Left forelimb (tissue), 1 donor: Measurements from ENCODE around the gene LTBP2.

Experiments
- DNase-seq: peaks from one replicate; pipeline ENCODE4 v3.0.0-alpha.2; 2018; ENCODE audit warnings: low spot score

LTBP2 gene

DNA sequence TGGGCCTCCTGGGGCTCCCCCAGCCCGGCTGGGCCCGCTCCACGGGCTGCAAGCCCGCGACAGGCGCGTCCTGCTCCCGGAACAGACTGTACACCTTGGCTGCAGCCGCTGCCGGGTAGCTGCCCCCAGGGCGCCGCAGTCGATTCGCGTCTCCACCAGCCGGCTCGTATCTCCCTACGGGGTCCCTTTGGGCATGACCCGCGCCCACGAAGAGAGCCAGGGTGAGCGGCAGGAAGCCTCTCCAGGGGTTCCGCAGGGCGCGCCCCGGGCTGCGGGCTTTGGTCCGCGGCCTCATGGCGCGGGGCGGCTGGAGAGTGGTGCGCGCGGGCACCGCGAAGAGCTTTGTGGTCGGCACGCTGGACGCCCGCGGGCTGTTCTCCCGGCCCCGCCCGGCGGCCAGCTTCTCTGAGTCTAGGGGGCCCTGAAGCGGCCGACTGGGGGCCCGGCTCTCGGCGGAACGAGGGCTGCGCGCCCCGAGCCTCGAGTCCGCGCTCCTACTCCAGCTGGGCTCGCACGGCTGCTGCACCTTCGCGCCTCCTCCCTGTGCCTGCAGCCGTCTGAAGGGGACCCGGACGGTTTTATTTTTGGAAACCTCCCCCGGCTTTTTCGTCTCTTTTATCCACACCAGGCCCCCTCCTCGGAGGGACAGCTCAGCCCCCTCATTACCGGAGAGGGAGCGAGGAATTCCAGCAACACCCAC is at the start of gene LTBP2:
Gene LTBP2 (minus strand): TSS at position 588 of the 700 bp plus-strand sequence. CDS start 293 bp downstream, at position 295.
- no peak for DNase-seq

DNA sequence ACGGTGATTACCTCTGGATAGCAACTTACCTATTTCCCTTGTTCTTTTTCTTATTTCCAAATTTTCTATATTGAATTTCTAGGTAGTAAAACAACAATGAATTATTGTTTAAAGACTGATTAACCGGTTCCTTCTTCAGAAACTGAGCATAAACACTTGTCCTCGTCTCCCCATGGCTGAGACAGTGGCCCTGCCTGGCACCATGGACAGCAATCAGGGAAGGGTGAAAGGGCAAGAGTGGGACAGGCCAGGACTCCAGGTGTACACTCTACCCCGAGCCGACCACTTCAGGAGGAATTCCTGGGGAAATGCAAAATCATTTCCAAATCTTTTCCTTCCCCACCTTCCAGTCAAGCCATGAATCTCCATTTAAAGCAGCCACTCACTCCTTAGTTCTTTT is 48.8 kb upstream of the LTBP2 start:
- no peak for DNase-seq

DNA sequence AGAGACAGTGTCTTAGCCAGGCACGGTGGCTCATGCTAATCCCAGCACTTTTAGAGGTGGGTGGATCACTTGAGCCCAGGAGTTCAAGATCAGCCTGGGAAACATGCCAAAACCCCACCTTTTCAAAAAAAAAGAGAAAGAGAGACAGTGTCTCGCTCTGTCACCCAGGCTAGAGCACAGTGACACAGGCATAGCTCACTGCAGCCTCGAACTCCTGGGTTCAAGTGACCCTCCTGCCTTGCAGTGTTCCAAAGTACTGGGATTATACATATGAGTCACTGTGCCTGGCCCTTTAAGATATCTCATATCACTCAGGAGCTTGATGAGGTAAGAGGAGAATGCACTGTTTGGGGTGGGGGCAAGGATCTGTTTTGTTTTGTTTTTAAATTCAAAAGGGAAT is 48.1 kb upstream of the LTBP2 start:
- no peak for DNase-seq

DNA sequence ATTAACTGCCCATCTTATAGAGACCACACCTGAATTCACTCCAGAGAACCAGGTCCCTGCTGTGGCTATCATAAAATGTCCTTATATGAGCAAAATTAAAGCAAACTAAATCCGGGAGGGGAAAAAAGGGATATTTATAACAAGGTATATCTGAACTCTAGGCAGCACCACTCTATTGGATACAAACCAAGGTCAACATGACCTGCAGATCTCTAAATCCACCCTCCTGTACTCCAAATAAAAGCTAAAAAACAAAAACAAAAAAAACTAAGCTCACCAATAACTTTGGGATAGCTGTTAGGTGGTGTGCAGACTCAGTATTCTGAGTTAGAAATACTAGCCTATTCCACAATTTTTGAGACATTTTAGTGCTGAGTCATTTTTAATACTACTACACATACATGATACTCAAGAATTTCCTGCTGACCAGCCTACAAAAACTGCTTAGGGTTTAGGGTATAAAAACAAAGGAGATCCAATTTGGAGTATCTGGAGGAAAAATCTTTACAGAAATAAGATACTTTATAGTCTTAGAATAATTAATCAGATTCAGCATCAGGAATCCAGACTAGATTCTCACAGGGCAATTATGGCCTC is 46.6 kb upstream of the LTBP2 start:
- no peak for DNase-seq

DNA sequence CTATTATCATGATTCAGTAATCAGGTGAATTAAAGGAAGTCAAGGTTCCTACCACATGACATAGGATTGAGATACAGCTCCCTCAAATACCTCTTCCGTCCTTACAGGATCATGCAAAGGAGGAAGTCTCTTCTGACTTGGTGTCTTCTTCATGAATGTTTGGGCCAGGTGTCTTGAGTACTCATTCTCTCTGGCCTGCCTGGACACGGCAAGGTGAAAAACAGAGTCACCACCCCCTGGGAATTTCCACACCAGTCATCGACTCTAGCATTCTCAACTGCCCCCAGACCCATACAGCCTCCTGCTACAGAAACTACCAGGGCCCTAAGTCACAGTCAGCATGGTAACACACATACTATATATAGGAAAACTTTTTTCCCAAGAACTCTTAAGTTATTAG is 44.9 kb upstream of the LTBP2 start:
- DNase-seq: no peak

DNA sequence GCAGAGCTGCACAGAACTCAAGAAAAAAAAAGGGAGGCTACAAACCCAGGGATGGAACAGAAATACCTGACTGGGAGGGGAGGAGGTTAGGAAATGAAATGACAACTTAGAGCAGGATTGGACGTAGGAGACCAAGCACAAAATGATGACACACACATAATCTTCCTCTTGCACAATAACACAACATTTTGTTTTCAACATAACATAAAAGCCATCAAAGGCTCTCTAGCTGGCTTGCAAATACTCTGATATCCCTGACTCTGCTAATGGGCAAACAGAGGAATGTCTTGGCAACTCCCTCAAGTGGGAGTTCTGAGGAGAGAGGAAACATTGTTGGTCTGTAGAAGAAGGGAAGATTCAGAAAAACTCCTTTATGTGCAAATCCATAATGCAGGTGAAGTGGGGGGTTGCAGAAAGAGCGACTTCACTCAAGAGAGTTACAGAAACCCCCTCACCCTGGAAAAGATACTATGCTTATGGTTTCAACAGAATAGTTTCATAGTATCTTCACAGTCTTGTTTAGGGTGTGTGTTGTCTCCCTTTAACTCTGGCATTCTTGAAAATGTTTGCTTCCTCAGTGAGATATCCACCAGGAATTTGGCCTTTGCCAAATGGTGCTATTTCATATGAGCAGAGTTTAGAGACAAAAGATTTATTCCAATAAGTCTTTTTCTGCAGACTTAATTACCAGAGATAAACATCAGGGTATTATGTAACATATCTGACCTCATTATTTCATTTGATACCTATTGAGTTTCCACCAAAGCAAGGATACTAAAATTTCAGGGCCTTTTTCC is 43.8 kb upstream of the LTBP2 start:
- no peak for DNase-seq

DNA sequence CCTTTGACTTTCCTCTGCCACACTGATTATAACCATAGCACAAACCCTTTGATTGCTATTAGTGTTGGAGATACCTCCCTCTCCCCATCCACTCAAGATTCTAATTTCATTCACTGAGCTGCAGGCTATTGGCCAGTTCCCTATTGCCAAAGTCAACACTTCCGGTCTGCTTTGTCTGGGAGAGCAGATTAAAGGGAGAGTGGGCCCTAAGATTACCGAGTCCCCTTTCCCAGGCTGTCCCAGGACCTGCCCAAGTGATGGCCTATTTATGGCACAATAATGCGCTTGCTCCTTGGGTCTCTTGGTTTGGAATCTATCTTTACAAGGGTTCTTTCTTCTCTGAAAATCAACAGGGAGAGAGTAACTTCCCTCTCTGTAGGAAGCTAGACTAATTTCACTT is 42.9 kb upstream of the LTBP2 start:
- no peak for DNase-seq

DNA sequence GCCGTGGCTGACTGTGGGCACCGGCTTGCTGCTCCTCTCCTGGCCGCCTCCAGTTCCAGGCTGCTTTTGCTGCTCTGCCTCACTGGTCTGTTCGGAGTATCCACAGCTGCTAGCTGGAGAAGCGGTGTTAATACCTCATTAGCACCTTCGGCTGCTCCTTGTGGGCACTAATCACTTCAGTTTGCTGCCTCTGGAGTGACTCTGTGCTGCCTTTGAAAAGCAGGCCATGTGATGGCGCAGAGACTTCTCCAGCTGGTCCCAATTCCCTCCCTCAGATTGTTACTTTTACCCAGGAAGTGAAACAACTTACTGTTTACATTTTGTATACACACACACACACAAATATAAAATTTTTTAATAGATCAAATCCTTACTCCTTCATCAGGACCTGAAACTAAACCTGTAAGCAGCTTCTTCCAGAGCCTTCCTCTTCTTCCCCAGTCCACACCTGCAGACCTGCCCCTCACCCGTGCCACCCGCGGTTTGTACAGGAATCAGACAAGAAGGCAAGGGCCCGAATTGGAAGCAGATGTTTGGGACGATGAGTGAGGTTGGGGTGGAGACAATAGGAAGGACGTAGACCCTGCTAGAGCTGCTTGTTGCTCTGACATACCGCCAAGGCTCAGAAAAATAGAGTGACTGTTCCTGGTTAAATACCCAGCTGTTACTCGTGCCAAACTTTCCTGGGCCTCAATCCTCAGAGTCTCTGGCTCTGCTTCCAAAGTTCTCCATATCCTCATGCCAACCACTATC is 41.5 kb upstream of the LTBP2 start:
- DNase-seq: no peak

DNA sequence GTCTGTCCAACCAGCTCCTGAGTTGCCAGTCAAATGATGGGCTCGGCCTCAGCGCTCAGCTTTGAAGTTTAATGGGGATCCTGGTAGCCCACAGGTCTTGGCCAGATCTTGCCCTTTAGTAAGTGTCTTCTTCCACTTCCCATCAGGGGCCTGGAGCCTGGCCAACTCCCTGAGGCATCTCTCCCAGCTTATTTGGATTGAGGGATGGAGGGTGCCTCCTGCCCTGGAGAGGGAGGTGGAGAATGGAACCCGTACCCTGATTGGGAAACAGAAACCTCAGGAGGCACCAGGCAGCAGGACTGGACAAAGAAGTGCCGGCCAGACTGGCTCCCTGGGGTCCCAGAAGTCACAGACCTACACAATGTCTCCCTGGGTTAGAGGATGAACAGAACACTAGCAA is 40.5 kb upstream of the LTBP2 start:
- no peak for DNase-seq

DNA sequence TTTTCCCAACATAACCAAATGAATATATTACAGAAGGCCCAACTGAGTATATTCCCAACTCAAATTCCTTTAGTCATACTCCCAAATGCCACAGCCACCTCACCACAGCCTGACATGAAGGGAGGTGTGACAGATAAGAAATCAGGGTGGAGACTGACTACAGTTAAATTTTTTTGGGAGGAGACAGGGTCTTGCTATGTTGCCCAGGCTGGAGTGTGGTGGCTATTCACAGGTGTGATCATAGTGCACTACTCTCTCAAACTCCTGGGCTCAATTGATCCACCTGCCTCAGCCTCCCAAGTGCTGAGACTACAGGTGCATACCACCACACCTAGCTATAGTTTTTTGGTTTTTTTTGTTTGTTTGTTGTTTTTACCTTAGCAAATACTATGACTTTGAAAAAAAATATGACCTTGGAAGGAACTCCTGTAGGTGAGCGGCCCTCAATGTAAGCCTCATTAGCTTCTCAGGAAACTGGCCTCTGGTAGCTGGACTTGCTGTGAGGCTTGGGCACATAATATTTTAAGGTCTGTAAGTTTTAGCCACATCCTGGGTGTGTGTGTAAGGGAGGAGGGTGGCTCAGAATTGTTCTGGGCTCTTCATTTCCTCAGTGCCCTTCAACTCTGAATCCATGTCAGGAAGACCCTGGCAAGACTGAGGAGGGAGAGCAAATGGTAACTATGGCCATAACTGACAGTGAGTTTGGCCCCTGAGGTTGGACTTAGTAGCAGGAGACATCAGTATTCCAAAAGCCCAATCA is 39.1 kb upstream of the LTBP2 start:
- no peak for DNase-seq

DNA sequence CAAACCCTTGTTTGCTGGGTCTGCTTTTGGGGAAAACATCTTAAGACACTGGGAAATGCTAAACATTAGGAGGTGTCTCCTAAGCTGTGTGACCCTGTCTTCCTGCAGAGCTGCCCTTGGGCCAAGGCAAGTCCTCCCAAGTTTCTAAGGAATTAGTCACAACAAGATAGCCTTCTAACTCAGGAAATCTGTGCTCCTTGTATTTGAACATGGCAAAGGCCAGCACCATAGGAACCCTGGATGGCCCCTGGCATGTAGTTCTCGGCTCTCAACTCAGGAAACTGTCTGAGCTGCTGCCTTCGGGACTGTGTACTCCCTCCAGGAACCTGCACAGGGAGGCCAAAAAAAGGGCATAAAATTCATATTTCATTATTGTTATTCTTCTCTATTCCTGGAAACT is 37.6 kb upstream of the LTBP2 start:
- DNase-seq: no peak

DNA sequence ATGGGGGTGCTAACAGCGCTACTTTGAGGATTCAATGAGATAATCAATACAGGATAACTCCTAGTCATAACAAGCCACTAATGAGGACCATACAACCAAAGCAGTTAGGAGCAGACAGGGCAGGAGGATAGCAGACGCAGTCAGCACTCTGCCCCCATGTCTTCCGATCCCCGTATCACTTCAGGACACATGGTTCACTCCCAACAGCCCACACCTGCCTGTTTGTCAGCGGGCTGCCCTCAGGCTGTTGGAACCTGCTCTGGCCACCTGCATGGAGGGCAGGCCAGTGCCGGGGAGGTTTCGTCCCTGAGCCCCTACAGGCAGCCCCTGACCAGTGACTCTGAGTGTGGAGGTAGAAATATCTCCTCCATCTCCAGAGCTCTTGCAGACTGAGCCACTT is 37.1 kb upstream of the LTBP2 start:
- no peak for DNase-seq

DNA sequence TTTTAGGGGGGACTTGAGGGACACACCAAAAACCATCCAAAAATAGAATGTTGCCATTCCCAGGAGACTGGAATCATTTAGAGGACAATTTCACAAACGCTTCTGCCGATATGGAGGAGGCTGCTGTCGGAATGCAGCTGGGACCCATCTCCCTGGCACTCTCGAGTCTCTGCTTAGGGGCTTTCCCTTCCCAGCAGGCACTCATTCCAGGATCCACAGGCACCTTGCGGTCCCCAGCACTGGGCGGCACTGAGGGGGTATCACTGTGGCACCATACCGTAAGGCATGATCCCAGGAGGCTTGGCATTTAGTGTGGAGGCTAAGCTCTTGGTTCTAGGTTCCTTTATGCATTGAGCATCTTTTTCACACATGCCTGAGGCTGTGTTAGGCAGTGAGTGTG is 36.6 kb upstream of the LTBP2 start:
- no peak for DNase-seq

DNA sequence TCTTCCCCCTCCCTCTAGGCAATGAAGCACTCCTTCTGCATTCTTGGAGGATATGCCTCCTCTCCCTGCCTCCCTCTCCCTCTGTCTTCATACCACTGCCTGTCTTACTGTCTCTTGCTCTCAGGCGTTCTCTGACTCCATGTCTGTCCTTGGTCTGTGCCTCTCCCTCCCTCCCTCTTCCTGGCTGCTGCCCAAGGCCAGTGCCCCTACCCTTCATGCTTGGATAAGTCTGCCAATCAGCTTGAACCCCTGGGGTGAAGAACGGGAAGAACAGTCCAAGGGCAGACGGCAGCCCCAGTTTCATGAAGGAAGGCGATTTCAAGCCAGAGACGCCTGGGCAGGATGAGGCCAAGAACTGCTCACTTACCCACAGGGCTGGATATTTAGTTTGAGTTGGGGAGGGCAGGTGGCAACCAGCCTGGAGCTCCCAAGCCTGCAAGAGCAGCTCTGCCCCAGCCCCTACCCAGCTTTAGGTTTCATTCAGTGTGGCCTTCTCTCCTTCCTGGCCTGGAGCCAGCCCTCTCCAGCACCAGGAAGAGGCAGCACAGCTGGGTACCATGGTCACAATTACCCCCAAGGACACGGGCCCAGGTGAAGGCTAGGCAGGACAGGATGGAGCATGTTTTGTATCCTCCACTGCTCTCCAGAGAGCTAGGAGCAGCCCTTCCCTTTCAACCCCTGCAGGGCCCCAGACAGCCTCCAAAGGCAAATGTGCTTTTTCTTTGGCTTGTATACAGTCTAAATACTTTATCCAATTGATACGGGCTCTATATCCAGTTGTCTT is 35.8 kb upstream of the LTBP2 start:
- DNase-seq: no peak

DNA sequence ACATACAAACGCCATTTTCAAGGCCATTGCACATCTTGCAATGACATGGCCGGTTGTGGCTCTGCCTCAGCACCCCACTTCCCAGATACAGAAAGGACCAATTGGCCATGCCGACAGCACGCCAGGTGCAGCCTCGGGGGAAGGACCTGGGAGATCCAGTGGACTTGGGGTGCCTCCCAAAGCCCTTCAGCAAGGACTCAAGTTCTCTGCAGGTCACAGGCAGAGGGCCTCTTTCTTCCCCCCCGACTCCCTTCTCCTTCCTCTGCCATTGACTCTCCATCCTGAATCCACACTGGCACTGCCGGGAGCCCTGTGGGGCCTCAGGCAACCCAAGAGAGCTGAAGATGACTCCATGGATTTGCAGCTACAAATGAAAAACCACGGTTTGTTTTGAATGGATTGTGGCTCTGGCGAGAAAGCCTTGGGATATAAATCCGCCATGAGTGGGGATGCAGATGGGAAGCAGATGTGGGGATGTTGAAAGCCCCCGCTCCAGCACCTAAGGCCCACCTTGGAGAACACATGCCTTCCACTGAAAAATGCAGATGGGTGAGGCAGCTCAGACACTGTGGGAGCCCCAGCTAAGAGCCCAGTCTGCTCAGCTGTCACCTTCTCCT is 35.1 kb upstream of the LTBP2 start:
- no peak for DNase-seq

DNA sequence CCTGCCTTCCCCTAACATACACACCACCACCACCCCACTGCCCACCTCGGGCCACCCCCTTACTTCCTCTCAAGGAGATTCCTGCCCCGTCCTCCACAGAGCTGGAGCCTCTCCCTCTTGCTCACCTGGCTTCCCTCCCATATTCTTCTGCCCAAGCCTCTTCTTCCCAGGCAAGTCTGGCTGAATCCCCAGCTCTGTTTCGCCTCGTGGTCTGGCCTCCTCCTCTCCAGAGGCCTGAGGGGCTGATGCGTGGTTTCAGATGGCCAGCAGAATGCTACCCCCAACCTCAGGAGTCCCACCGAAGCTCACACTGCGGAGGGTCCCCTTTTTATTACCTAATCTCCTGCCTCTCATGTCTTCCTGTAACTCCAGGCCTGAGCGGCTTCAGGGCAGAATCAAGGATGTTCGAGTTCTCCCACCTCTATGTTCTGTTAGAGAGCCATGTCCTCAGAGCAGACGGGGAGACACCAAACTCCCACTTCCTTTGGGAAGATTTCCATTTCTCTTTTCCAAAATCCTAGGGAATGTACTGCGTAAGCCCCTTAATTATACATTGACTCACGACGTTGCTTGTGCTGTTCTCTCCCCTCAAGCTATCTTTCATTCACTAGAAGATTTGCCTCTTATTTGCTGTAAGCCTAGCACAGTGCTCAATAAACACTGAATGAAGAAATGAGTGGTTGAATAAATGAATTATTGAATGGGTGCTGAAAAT is 33.9 kb upstream of the LTBP2 start:
- no peak for DNase-seq

DNA sequence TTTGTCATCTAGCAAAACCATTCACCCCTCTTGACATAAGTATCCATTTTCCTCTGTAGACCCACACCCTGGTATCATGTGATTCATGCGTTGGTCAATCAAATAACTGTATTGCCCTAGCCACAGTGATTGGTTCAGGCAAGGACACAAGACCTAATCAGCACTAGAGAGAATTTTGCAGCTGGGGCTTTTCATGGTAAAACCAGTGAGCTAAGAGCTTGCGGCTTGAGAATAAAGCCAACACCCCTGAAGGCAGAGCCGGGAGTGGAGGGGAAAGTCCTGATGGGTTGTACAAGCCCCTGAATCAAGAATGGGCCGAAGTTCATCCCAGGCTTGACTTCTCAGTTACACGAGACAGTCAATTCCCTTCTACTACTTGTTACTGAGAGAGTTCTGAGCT is 33.2 kb upstream of the LTBP2 start:
- DNase-seq: no peak

DNA sequence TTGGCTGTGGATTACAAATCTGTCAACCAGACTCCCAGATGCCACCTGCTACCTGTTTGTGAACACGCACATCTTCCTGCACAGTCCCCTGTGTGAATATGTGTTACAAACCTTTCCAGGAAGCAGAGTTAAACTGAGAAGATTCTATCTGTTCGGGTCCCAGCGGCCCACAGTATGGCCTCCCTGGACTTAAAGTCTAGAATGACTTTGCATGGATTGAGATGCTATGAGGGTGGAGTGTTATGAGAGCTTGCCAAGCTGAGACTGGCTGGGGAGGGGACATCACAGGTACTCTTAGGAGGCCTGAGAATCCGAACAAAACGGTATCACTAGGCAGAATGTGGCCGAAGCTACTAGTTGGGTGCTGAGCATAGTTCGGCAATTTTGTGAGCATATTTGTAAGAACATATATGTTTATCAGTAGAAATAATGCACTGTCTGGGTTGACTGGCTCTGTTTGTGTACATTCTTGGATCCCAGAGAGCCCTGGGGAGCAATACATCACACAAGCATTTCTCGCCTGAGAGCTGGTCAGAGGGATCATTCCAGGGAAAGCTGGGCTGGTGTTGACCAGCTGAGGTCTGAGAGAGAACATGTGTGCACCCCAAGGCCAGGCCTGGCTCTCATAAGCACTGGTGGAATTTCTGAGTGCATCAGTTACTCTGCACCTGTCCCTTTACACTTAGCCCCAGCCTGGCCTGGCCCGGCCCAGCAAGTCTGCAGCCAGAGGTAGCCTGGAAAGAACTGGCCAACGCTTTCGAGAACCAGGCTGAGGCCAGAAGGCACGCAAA is 29.8 kb upstream of the LTBP2 start:
- no peak for DNase-seq

DNA sequence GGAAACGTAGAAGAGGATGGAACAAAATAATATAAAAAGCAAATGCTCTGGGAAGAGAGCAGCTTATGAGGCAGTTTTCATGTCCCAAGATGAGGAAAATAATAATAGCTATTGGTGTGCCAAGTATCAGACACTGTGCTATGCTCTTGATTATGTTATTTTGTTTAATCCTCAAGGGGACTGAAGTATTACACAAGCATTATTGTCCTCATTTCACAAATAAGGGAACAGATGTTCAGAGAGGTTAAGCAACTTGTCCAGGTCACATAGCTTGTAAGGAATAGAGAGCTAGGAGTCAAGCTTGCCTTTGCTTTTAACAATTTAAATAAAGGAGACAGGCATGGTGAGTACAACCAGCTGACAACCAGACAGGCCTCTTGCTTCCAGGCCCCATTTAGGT is 26.9 kb upstream of the LTBP2 start:
- DNase-seq: no peak
